Activated CD8-positive, alpha-beta memory T cell treated with anti-CD3 and anti-CD28 coated beads for 4 hours (primary cell): Measurements from ENCODE around the gene NFAT5.
A peak's percentile ranks its signal among the peaks of the same experiment; 100 is the strongest.
"Not testable (repeated sequence)": the region's sequence is repeated elsewhere in the genome, so short reads cannot be mapped to it uniquely, and the experiment has no call there.

Source experiments
- DNase-seq, 2 donors: peaks; one replicate each; pipeline ENCODE4 v3.0.0-alpha.2; 2020; ENCODE audit warnings: low read depth in 2 of 2

The NFAT5 gene

DNA sequence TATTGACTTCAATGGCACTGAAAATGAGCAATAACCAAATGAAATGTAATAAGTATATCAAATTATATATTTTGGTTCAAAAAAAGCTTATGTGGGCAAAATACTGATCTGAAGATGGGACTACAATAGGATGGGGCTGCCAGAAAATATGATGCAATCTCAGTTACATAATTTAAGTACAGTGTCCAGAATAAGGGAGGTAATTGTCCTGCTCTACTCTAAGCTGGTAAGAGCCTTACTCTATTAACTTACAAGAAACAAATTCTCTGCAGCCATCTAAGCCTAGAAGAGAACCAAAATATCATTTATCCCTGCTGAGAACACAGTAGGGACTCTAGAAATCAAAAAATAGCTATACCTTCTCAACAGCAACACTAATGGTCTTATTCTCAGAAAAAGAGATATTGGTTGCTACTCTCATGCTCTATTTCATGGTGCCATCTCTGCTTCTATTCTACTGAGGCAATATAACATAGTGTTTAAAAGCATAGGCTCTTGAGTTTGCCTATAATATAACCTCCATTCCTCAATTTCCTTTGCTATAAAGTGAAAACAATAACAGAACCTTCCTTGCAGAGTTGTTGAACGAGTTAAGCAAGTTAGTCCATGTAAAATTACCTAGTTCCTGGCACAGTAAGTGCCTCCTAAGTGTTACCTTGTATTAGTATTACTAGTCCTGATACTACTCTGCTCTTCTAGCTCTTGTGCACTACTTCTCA is 140.6 kb downstream of the NFAT5 start:
- DNase-seq = no peak

DNA sequence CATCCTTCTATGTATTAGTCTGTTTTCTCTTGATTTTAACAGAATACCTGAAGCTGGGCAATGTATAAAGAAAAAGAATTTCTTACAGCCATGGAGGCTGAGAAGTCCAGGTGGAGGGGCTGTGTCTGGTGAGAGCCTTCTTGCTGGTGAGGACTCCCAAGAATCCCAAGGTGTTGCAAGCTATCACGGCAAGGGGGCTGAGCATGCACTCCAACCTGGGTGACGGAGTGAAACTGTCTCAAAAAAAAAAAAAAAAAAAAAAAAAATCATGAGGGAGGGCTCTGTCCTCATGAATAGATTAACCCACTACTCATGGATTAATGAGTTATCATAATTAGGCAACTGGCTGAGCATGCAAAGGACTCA is 141.2 kb downstream of the NFAT5 start:
- DNase-seq = no peak

- DNase-seq = no peak
These were observed 142.3 kb downstream of the NFAT5 start for GRCh38 chr16:69707920-69708683.

DNA sequence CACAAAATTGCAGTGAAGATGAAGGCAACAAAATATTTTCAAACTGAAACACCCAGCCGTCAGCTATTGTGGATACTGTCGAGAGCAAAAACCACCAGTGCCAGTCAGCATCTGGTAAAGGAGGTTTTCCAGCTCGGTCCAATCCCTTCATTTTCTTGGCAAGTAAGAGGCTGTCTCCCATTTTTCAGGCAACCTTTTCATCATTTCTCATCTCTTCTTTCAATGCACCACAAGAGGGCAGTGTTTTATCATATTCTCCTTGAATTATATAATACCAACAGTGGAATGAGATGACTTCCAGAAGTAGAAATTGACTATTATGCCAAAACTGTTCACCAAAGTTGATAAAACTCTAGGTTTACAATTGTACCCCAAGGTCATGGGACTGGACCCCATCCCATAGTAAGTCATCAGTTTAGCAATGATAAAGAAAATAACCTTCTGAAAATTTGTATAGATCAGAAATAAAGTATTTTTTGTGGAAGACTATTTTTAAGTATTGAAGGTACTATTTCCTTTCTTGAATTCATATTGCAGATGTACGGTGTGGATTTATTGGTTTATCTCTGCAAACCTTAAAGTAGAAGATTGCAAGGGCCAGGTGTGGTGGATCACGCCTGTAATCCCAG is 143.8 kb downstream of the NFAT5 start:
- no peak for DNase-seq

GRCh38 chr16:69711115-69711740 is 145.5 kb downstream of the NFAT5 start:
- DNase-seq = no peak

DNA sequence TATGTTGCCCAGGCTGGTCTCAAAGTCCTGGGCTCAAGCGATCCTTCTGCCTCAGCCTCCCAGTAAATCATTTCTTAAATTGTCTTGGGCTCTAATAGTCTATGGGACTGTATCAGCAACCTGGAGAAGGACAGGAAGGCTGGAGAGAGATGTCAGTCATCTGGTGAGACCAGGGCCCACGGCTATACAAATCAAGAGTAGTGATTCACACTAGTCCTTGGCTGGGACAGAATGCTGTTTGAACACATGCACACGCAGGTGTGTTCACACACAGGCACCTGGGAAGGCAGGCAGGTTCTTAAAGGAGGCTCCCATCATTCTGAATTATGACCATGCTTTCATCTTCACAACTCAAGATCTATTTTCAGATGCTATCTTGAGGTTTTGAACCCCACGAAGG is 146.5 kb downstream of the NFAT5 start:
- DNase-seq = no peak

DNA sequence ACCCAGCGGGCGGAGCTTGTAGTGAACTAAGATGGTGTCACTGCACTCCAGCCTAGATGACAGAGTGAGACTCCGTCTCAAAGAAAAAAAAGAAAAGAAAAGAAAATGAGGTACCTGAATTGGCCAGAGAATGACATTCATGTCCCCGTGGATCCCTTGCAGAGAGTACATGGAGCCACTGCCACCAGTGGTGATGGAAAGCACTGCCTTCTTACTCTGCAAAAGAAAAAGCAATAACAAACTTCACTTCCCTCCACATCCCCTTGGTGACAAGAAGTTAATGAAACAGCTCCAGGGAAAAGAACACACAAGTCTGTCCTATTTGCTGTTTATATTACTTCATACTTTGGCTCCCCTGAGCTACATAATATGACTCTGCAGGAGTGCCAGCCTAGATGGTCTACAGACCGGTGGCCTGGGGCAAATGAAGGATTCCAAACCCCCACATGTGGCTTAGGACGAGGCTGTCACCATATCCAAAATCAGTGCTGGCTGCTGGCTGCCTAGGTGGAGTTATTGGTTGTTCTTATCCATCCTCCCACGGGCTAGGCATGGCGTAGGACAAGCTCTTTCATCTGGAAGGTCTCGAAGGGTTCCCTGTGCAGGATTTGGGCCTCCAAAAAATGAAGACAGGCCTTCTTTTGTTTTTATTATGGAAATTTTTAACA is 147.3 kb downstream of the NFAT5 start:
- DNase-seq = no peak

DNA sequence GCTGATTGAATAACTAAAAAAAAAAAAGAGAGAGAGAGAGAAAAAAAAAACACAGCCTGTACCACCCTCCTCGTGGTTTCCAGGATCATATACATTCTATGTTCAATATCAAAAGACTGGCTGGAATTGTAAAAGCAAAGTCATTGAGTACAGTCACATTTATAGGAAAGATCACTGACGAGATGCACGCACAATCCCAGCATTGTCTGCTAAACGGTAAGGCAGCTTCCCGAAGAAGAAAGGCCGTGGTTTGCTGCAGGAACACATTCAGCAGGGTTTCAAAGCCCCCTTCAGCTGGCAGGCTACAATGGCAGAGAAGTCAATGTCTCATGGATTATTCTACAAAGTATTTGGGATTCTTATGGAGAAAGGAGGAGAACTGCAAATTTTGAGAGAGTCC is 151.3 kb downstream of the NFAT5 start:
- DNase-seq = no peak

GRCh38 chr16:69718111-69718764 is 152.5 kb downstream of the NFAT5 start:
- no peak for DNase-seq

DNA sequence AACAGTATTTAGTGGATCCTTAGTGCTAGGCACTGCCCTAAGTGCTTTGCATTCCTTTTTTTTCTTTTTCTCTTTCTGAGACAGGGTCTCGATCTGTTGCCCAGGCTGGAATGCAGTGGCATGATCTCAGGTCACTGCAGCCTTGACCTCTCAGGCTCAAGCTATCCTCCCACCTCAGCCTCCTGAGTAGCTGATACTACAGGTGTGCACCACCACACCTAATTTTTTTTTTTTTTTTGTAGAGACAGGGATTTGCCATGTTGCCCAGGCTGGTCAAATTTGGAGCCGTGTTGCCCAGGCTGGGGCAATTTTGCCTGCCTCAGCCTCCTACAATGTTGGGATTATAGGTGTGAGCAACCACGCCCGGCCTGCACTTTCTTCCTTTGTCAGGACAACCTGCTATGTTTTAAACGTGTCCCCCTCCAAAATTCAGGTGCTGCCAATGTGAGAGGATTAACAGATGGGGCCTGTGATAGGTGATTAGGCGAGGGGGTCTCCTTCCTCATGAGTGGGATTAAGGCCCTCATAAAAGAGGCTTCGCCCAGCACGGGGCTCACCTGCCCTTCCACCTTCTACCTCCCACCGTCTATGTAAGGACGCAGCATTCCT is 155.2 kb downstream of the NFAT5 start:
- no peak for DNase-seq

GRCh38 chr16:69721441-69721957 is 155.7 kb downstream of the NFAT5 start:
- DNase-seq = no peak

DNA sequence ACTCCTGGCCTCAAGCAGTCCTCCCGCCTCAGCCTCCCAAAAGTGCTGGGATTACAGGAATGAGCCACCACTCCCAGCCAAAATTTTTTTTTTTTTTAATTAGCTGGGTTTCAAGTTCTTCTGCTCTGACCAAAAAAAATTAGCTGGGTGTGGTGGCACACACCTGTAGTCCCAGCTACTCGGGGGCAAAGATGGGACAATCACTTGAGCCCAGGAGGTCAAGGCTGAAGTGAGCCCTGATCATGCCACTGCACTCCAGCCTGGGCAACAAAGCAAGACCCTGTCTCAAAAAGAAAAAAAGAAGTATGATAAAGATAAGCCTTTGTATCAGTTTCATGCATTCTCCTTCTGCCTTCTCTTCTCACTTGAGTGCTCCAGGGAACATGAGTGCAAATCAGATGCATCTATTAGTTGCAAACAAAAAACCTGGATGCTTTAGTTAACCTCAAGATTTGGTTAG is 158.7 kb downstream of the NFAT5 start:
- no peak for DNase-seq

DNA sequence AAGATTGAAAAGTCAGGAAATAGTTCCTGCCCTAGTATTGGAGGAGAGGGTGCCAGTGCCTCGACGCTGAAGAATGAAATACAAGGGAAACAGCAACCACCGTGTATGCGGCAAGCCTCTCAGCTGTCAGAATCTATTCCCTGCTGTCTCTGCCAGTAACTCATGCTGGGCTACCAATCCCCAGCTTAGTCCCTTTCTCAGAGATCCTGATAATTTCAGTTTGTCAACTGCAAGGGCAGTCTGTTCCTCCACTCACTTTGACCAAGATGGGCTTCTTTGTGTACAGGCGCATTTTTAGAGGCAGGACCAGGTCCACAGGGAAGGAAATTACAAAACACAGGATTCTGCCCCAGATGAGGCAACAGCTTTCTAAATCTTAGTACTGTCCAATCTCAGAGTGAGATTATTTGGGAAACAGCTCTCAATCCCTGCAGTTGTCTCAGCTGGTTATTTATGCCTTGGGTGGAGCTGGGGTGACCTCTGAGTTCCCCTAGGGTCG is 159.3 kb downstream of the NFAT5 start:
- DNase-seq = no peak

- no peak for DNase-seq
These were observed 159.9 kb downstream of the NFAT5 start for GRCh38 chr16:69725480-69726312.

GRCh38 chr16:69726313-69727060 is 160.7 kb downstream of the NFAT5 start, which contains the start of gene NQO1:
Gene NQO1, minus strand, starts transcription at chr16:69726560. Its CDS starts 121 bp downstream, at chr16:69726439.
- DNase-seq = peak; percentile 68 to 73

DNA sequence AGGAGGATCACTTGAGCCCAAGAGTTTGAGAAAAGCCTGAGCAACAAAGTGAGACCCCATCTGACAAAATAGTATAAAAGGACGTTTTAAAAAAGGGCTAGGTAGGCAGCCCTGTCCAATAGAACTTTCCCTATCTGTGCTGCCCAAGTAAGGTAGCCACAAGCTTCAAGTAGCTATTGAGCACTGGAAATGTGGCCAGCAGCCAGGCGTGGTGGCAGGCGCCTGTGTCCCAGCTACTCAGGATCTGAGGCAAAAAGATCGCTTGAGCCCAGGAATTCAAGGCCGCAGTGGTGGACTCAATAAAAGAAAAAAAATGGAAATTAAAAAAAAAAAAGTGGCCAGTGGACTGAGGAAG is 162.1 kb downstream of the NFAT5 start:
- DNase-seq = no peak

DNA sequence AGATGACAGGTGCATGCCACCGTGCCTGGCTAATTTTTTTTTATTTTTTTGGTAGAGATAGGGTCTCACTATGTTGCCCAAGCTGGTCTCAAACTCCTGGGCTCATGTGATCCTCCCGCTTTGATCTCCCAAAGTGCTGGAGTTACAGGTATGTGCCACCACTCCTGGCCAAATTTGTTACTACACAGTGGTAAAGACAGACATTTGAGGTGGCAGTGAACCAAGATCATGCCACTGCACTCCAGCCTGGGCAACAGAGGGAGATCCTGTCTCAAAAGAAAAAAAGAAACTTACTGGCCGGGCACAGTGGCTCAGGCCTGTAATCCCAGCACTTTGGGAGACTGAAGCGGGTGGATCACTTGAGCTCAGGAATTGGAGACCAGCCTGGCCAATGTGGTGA is 163.3 kb downstream of the NFAT5 start:
- not testable (repeated sequence) for DNase-seq

GRCh38 chr16:69731280-69731679 is 165.5 kb downstream of the NFAT5 start:
- not testable (repeated sequence) for DNase-seq

DNA sequence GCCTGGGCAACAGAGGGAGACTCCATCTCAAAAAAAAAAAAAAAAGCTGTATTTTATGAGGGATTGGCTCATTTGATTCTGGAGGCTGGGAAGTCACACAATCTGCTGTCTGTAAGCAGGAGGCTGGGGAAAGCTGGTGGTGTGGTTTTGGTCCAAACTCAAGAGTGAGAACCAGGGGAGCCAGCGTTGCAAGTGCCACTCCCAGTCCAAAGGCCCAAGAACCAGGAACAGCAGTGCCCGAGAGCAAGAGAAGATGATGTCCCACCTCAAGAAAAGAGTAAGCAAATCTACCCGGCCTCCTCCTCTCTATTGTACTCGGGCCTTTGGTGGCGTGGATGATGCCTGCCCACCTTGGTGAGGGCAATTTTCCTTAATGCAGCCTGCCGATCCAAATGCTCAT is 166.3 kb downstream of the NFAT5 start:
- DNase-seq = no peak
